ENCODE data around the gene IFT81. TPM values are rescaled to one million over a fixed set of nuclear protein-coding genes. Genes with fewer than 3 reads are reported as not detected.

IFT81 gene
- total and polyA plus RNA-seq, 2 of the 13 experiments (the other 11 are each of a cell fraction or from before 2014, with no cell fraction given): 4.2 to 13.0 TPM

- TF ChIP-seq PITX1 (CRISPR knock-in tag; IDR thresholded peaks at IDR 0.05) (peak; percentile 87), ZNF607 (CRISPR knock-in tag; IDR thresholded peaks at IDR 0.05; ENCODE audit: borderline replicate concordance) (no peak), ZNF720 (CRISPR knock-in tag; IDR thresholded peaks at IDR 0.05) (no peak), RFX1 (IDR thresholded peaks at IDR 0.05) (no peak), JUN (CRISPR knock-in tag; IDR thresholded peaks at IDR 0.05) (0 out of 2 replicates have a peak, but pooled peaks have one; percentile 25), PHF5A (CRISPR knock-in tag; IDR thresholded peaks at IDR 0.05; ENCODE audit: low read depth, unreplicated experiment) (peak; percentile 53), RXRA (CRISPR knock-in tag; IDR thresholded peaks at IDR 0.05) (peak; percentile 75), ZNF549 (CRISPR knock-in tag; IDR thresholded peaks at IDR 0.05) (no peak), MED13 (CRISPR knock-in tag; IDR thresholded peaks at IDR 0.05) (no peak), IKZF4 (CRISPR knock-in tag; IDR thresholded peaks at IDR 0.05; ENCODE audit: borderline replicate concordance, low read depth, not compliant biosample characterization) (no peak), CCAR2 (optimal IDR thresholded peaks at IDR 0.05; ENCODE audit: low read depth, low read length) (no peak), ZNF775 (CRISPR knock-in tag; IDR thresholded peaks at IDR 0.05; ENCODE audit: borderline replicate concordance) (no peak), ZNF766 (CRISPR knock-in tag; IDR thresholded peaks at IDR 0.05; ENCODE audit: borderline replicate concordance) (no peak), ARNT (IDR thresholded peaks at IDR 0.05) (no peak), ZNF761 (CRISPR knock-in tag; conservative IDR thresholded peaks at IDR 0.05) (no peak), REL (CRISPR knock-in tag; conservative IDR thresholded peaks at IDR 0.05) (no peak), MYPOP (CRISPR knock-in tag; IDR thresholded peaks at IDR 0.05) (no peak), ELF1 (CRISPR knock-in tag; IDR thresholded peaks at IDR 0.05) (no peak), ZBTB25 (CRISPR knock-in tag; IDR thresholded peaks at IDR 0.05) (no peak), ZNF557 (CRISPR knock-in tag; IDR thresholded peaks at IDR 0.05) (no peak), ZNF639 (CRISPR knock-in tag; conservative IDR thresholded peaks at IDR 0.05) (peak; percentile 54; the same call in 1 of the 2 replicates), ATF2 (CRISPR knock-in tag; IDR thresholded peaks at IDR 0.05) (0 out of 2 replicates have a peak, but pooled peaks have one; percentile 46), NR3C1 (CRISPR knock-in tag; IDR thresholded peaks at IDR 0.05) (no peak), ZNF256 (CRISPR knock-in tag; conservative IDR thresholded peaks at IDR 0.05) (no peak), MXD4 (CRISPR knock-in tag; IDR thresholded peaks at IDR 0.05) (0 out of 2 replicates have a peak, but pooled peaks have one; percentile 42), RAD21 (CRISPR knock-in tag; IDR thresholded peaks at IDR 0.05) (0 out of 2 replicates have a peak, but pooled peaks have one; percentile 26)
Observed at GRCh38 chr12:110109037-110109836, 14.9 kb upstream of the IFT81 start (continued).

Measured in HepG2 (cell line).